OCI-LY7 (cell line): ENCODE results near the gene SORCS3. TPM values are rescaled to one million over a fixed set of nuclear protein-coding genes. Genes with fewer than 3 reads are reported as not detected.

Experiments used
- BruUV-seq: library from RNA; stranded (reverse); fragments of 400-500 nt; replicated peaks from 2 replicates; lab custom pipeline; 2021; lab: Mats Ljungman, UMichigan
- CTCF ChIA-PET: fragments of 300-600 bp; sonication (Branson Sonifier 250); formaldehyde crosslinking; loops from one replicate; lab custom pipeline; 2022; ENCODE audit warnings: antibody characterized with exemption; ENCODE audit not compliant: unreplicated experiment; lab: Charles Lee
- POLR2A ChIA-PET: fragments of 300-600 bp; sonication (Branson Sonifier 250); formaldehyde crosslinking; loops from one replicate; lab custom pipeline; 2022; ENCODE audit warnings: antibody characterized with exemption; lab: Charles Lee
- DNase-seq: peaks from one replicate; pipeline ENCODE4 v3.0.0-alpha.2; 2015; ENCODE audit warnings: low spot score
- H2AFZ ChIP-seq: fragments of 200-600 bp; sonication (generic), shearing (Covaris generic); 2 replicates; pipeline ENCODE4 v1.6.1; 2014; ENCODE audit warnings: mild to moderate bottlenecking, antibody characterized with exemption, low read length, moderate library complexity
- H3K27ac ChIP-seq: fragments of 200-600 bp; sonication (generic); 2 replicates; pipeline ENCODE4 v1.5.1; 2014; ENCODE audit warnings: mixed run types, low read depth, mild to moderate bottlenecking, moderate library complexity, low read length, inconsistent platforms; ENCODE audit not compliant: poor library complexity, severe bottlenecking
- H3K36me3 ChIP-seq: fragments of 200-600 bp; sonication (generic); 2 replicates; pipeline ENCODE4 v1.6.1; 2014; ENCODE audit warnings: mild to moderate bottlenecking, antibody characterized with exemption, low read length, moderate library complexity, mixed read lengths; ENCODE audit not compliant: insufficient read depth
- H3K4me1 ChIP-seq: fragments of 200-600 bp; sonication (generic); 2 replicates; pipeline ENCODE4 v1.5.1; 2014; ENCODE audit warnings: mild to moderate bottlenecking, low read length; ENCODE audit not compliant: insufficient read depth, poor library complexity, severe bottlenecking
- H3K4me2 ChIP-seq: fragments of 200-600 bp; sonication (generic); 2 replicates; pipeline ENCODE4 v1.6.1; 2014; ENCODE audit warnings: mild to moderate bottlenecking, low read length
- H3K4me3 ChIP-seq: fragments of 200-600 bp; sonication (generic); 2 replicates; pipeline ENCODE4 v1.5.1; 2014; ENCODE audit warnings: mild to moderate bottlenecking, low read depth, low read length; ENCODE audit not compliant: poor library complexity, severe bottlenecking
- H3K79me2 ChIP-seq: fragments of 200-600 bp; sonication (generic); 2 replicates; pipeline ENCODE4 v1.6.1; 2016; ENCODE audit warnings: low read depth, mild to moderate bottlenecking, low read length, moderate library complexity, mixed read lengths; ENCODE audit not compliant: insufficient read depth
- H3K9me2 ChIP-seq: fragments of 200-600 bp; sonication (generic); 2 replicates; pipeline ENCODE4 v1.6.1; 2016; ENCODE audit warnings: mild to moderate bottlenecking, low read length, mixed read lengths; ENCODE audit not compliant: insufficient read depth
- H3K9me3 ChIP-seq: fragments of 200-600 bp; sonication (generic); 2 replicates; pipeline ENCODE4 v1.6.1; 2014; ENCODE audit warnings: mild to moderate bottlenecking, mixed run types, low read length, mixed read lengths
- H4K20me1 ChIP-seq: fragments of 200-600 bp; sonication (generic); 2 replicates; pipeline ENCODE4 v1.6.1; 2014; ENCODE audit warnings: mild to moderate bottlenecking, antibody characterized with exemption, low read length, moderate library complexity, mixed read lengths; ENCODE audit not compliant: insufficient read depth
- CTCF ChIP-seq: fragments of 200-600 bp; sonication (generic); conservative IDR thresholded peaks from 2 replicates; pipeline ENCODE4 v1.5.1; 2014; ENCODE audit warnings: mild to moderate bottlenecking, antibody characterized with exemption, low read length, moderate library complexity, mixed read lengths
- EZH2phosphoT487 ChIP-seq: fragments of 200-600 bp; sonication (generic); IDR thresholded peaks from 2 replicates; pipeline ENCODE4 v1.6.1; 2018; ENCODE audit warnings: low read depth, borderline replicate concordance, mild to moderate bottlenecking, mixed run types, antibody characterized with exemption, low read length, moderate library complexity, mixed read lengths
- intact Hi-C: fragments of 100-400 bp; cut with micrococcal nuclease; formaldehyde crosslinking; loops from one replicate; pipeline ENCODE4 v1.10.0; 2022; ENCODE audit not compliant: unreplicated experiment
- total RNA-seq, 2 experiments: library from RNA; depleted of rRNA in 1 of 2; stranded (reverse); fragments of >200 nt in 1 of 2; shearing (Covaris generic) in 1 of 2; gene quantifications; 2 replicates each; pipeline ENCODE4 v1.2.3, GENCODE V29; 2014 to 2022

SORCS3 gene
- total RNA-seq, 2 experiments from 2014 or later, result not detected

GRCh38 chr10:105170521-105170920 lies 529.4 kb downstream of the SORCS3 start:
- H3K36me3 ChIP-seq, result no peaks in the 10 kb centered on the region
- no peaks in the 10 kb centered on the region for H3K9me2 ChIP-seq
- no peak overlapping the region for H3K4me2 ChIP-seq
- TF ChIP-seq EZH2phosphoT487, result no peak
- no peak for TF ChIP-seq CTCF
- no peak for DNase-seq
- intact Hi-C loops, result no loop called here
- H2AFZ ChIP-seq, result no peak overlapping the region
- CTCF ChIA-PET, result no interaction called here
- no TSS peak for BruUV-seq
- H3K4me1 ChIP-seq, result no peaks in the 10 kb centered on the region
- no peaks in the 10 kb centered on the region for H3K9me3 ChIP-seq
- POLR2A ChIA-PET, result interaction anchor here (0.6 kb wide), 1 partner anchor 49 kb away, joined by 3 read pairs; no protein-coding TSS in a partner anchor
- no peak overlapping the region for H3K27ac ChIP-seq
- H4K20me1 ChIP-seq, result no peaks in the 10 kb centered on the region
- no peaks in the 10 kb centered on the region for H3K79me2 ChIP-seq
- H3K4me3 ChIP-seq, result no peak overlapping the region

DNA sequence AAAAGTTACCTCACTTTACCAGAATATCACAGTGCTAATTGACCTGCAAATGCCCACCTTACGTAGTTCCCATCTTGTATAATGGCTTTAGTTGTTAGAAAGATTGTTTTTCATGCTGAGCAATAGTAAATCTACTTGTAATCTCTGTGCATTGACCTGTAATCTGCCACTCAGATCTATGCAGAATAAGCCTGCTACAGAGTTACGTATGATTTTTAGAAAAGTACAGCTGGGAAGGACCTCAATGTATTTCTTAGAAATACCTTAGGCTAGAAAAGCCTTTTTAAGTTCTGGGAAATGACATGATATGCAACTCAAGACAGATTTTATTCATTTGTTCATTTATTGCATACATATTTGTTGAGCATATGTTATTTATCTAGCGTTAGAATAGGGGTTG lies 530.9 kb downstream of the SORCS3 start:
- no peak overlapping the region for H3K27ac ChIP-seq
- intact Hi-C loops, result no loop called here
- H3K4me1 ChIP-seq, result no peaks in the 10 kb centered on the region
- ChIA-PET POLR2A (no interaction called here), CTCF (no interaction called here)
- DNase-seq, result no peak
- no peak for TF ChIP-seq CTCF
- TF ChIP-seq EZH2phosphoT487, result no peak
- H3K9me2 ChIP-seq, result no peaks in the 10 kb centered on the region
- H3K4me2 ChIP-seq, result no peak overlapping the region
- no peak overlapping the region for H3K4me3 ChIP-seq
- no peaks in the 10 kb centered on the region for H4K20me1 ChIP-seq
- H3K36me3 ChIP-seq, result no peaks in the 10 kb centered on the region
- H3K79me2 ChIP-seq, result no peaks in the 10 kb centered on the region
- no TSS peak for BruUV-seq
- H3K9me3 ChIP-seq, result no peaks in the 10 kb centered on the region
- no peak overlapping the region for H2AFZ ChIP-seq

DNA sequence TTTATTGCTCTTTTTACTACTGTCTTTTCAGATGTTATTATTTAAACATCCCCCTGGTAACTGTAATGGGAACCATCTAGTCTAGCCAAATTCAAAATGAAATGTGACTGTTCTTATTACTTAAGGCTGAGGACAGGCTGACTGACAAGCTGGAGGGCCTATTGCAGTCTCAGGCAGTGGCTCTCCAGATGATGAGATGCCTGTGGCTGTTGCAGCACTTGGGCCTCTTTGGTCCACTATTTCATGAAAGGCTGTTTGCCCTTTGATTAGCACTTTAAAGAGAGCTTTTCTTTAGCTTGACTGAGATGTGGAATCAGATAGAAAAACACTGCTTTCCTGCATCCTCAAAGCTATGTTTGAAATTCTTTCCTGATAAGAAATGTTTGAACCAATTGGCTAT lies 540.5 kb downstream of the SORCS3 start:
- no peak overlapping the region for H3K4me2 ChIP-seq
- no peaks in the 10 kb centered on the region for H3K9me3 ChIP-seq
- ChIA-PET POLR2A (interaction anchor here (0.7 kb wide), 3 partner anchors 31 to 999 kb away, joined by 3 to 12 read pairs (median 3); no protein-coding TSS in a partner anchor), CTCF (no interaction called here)
- H3K36me3 ChIP-seq, result no peaks in the 10 kb centered on the region
- no peaks in the 10 kb centered on the region for H3K4me1 ChIP-seq
- no peaks in the 10 kb centered on the region for H3K79me2 ChIP-seq
- no peak overlapping the region for H3K4me3 ChIP-seq
- BruUV-seq, result no TSS peak
- no peaks in the 10 kb centered on the region for H4K20me1 ChIP-seq
- no peak for TF ChIP-seq EZH2phosphoT487
- TF ChIP-seq CTCF, result no peak
- no peaks in the 10 kb centered on the region for H3K9me2 ChIP-seq
- DNase-seq, result no peak
- no peak overlapping the region for H2AFZ ChIP-seq
- no peak overlapping the region for H3K27ac ChIP-seq
- intact Hi-C loops, result no loop called here
